HEK293 (cell line): ENCODE data around the gene SRSF2.
"Not testable (repeated sequence)": the region's sequence is repeated elsewhere in the genome, so short reads cannot be mapped to it uniquely, and the experiment has no call there.

Experiments used
- CTCF ChIP-seq: fragments of 450-650 bp; formaldehyde crosslinking; IDR thresholded peaks from 2 replicates; pipeline ENCODE4 v1.5.1; 2016; ENCODE audit warnings: missing biosample characterization, missing genetic modification characterization
- MZF1 ChIP-seq: fragments of 450-650 bp; formaldehyde crosslinking; IDR thresholded peaks from 2 replicates; pipeline ENCODE4 v1.5.1; 2017; ENCODE audit warnings: missing biosample characterization, missing genetic modification characterization, borderline replicate concordance
- PRDM10 ChIP-seq: fragments of 450-650 bp; formaldehyde crosslinking; IDR thresholded peaks from 2 replicates; pipeline ENCODE4 v1.5.1; 2016; ENCODE audit warnings: missing biosample characterization, missing genetic modification characterization
- RBAK ChIP-seq: fragments of 450-650 bp; formaldehyde crosslinking; IDR thresholded peaks from 2 replicates; pipeline ENCODE4 v1.5.1; 2016; ENCODE audit warnings: missing biosample characterization, missing genetic modification characterization
- TCF7L2 ChIP-seq: IDR thresholded peaks from 2 replicates; pipeline ENCODE4 v1.6.1; 2011; ENCODE audit warnings: low read depth, mild to moderate bottlenecking, inconsistent platforms, low read length, moderate library complexity, borderline replicate concordance
- ZBTB1 ChIP-seq: fragments of 450-650 bp; formaldehyde crosslinking; IDR thresholded peaks from 2 replicates; pipeline ENCODE4 v1.5.1; 2016; ENCODE audit warnings: missing biosample characterization, missing genetic modification characterization
- ZBTB44 ChIP-seq: fragments of 450-650 bp; IDR thresholded peaks from 2 replicates; pipeline ENCODE4 v1.5.1; 2018; ENCODE audit warnings: missing biosample characterization, mild to moderate bottlenecking, missing genetic modification characterization
- ZBTB8A ChIP-seq: fragments of 450-650 bp; formaldehyde crosslinking; IDR thresholded peaks from 2 replicates; pipeline ENCODE4 v1.5.1; 2016; ENCODE audit warnings: missing biosample characterization, missing genetic modification characterization
- ZNF501 ChIP-seq: fragments of 450-650 bp; formaldehyde crosslinking; IDR thresholded peaks from 2 replicates; pipeline ENCODE4 v1.5.1; 2016; ENCODE audit warnings: missing biosample characterization, missing genetic modification characterization
- ZSCAN18 ChIP-seq: fragments of 450-650 bp; formaldehyde crosslinking; IDR thresholded peaks from 2 replicates; pipeline ENCODE4 v1.5.1; 2016; ENCODE audit warnings: missing biosample characterization, missing genetic modification characterization
- ZSCAN23 ChIP-seq: fragments of 450-650 bp; formaldehyde crosslinking; IDR thresholded peaks from 2 replicates; pipeline ENCODE4 v1.5.1; 2016; ENCODE audit warnings: missing biosample characterization, missing genetic modification characterization
- TF ChIP-seq, protein P1 (sequence below): fragments of 450-650 bp; formaldehyde crosslinking; optimal IDR thresholded peaks from 2 replicates; pipeline ENCODE3; 2016; ENCODE audit warnings: missing biosample characterization, mild to moderate bottlenecking, missing genetic modification characterization
- TF ChIP-seq, protein P2 (sequence below): fragments of 450-650 bp; formaldehyde crosslinking; IDR thresholded peaks from 2 replicates; pipeline ENCODE4; 2016; ENCODE audit warnings: missing biosample characterization, missing genetic modification characterization

- not testable (repeated sequence) for TF ChIP-seq MZF1; ZBTB44 (tag by site-specific recombination); ZBTB8A; TCF7L2; CTCF; ZBTB1; ZSCAN23 (tag by site-specific recombination); PRDM10; RBAK (tag by site-specific recombination); ZSCAN18 (tag by site-specific recombination); ZNF501 (tag by site-specific recombination)
- TF ChIP-seq, protein P1, sequence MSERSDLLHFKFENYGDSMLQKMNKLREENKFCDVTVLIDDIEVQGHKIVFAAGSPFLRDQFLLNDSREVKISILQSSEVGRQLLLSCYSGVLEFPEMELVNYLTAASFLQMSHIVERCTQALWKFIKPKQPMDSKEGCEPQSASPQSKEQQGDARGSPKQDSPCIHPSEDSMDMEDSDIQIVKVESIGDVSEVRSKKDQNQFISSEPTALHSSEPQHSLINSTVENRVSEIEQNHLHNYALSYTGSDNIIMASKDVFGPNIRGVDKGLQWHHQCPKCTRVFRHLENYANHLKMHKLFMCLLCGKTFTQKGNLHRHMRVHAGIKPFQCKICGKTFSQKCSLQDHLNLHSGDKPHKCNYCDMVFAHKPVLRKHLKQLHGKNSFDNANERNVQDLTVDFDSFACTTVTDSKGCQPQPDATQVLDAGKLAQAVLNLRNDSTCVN (tag by site-specific recombination): peak; percentile 69
- TF ChIP-seq, protein P2, sequence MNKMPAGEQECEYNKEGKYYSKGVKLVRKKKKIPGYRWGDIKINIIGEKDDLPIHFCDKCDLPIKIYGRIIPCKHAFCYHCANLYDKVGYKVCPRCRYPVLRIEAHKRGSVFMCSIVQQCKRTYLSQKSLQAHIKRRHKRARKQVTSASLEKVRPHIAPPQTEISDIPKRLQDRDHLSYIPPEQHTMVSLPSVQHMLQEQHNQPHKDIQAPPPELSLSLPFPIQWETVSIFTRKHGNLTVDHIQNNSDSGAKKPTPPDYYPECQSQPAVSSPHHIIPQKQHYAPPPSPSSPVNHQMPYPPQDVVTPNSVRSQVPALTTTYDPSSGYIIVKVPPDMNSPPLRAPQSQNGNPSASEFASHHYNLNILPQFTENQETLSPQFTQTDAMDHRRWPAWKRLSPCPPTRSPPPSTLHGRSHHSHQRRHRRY (tag by site-specific recombination): not testable (repeated sequence)
Observed at GRCh38 chr17:76709951-76710862, 26.9 kb downstream of the SRSF2 start.
